ENCODE measurements around the gene OR3A2. TPM values are rescaled to one million over a fixed set of nuclear protein-coding genes. Genes with fewer than 3 reads are reported as not detected.

OR3A2 gene
- total RNA-seq, 1 donor from 2014 or later = not detected

Small RNA genes lying within 50 kb of the gene (small RNA-seq; reads per million reads assigned to genes)
- gene OR1AC1P = not detected

Other genes starting within 250 kb of the OR3A2 start
- not detected in 2 replicates for gene OR1A2, start 188.8 kb downstream of the OR3A2 start, total RNA-seq (ENCODE audit: low replicate concordance)
- gene OR1A1, start 178.6 kb downstream of the OR3A2 start, total RNA-seq (ENCODE audit: low replicate concordance) = not detected in 2 replicates
- gene OR3A1, start 87.9 kb downstream of the OR3A2 start, total RNA-seq (ENCODE audit: low replicate concordance) = not detected in 2 replicates
- gene OR1E1, start 12.1 kb upstream of the OR3A2 start, total RNA-seq (ENCODE audit: low replicate concordance) = not detected in 2 replicates
- gene OR3A3, start 25.1 kb upstream of the OR3A2 start, total RNA-seq (ENCODE audit: low replicate concordance) = not detected in 2 replicates
- not detected in 2 replicates for gene OR1E2, start 47.5 kb upstream of the OR3A2 start, total RNA-seq (ENCODE audit: low replicate concordance)
- not detected in 2 replicates for gene SPATA22, start 85.5 kb upstream of the OR3A2 start, total RNA-seq (ENCODE audit: low replicate concordance)
- not detected in 2 replicates for gene ASPA, start 89.7 kb upstream of the OR3A2 start, total RNA-seq (ENCODE audit: low replicate concordance)
- gene TRPV3, start 171.5 kb upstream of the OR3A2 start, total RNA-seq (ENCODE audit: low replicate concordance) = 1.5 and 1.9 TPM in 2 replicates
- gene TRPV1, start 223.1 kb upstream of the OR3A2 start, total RNA-seq (ENCODE audit: low replicate concordance) = 4.0 and 4.2 TPM in 2 replicates
- 23.4 and 33.4 TPM in 2 replicates for gene SHPK, start 249.9 kb upstream of the OR3A2 start, total RNA-seq (ENCODE audit: low replicate concordance)